SK-N-SH (cell line): ENCODE data around the gene ENOPH1. TPM values are rescaled to one million over a fixed set of nuclear protein-coding genes. Genes with fewer than 3 reads are reported as not detected.

Source experiments
- CTCF ChIA-PET: fragments of 300-600, 350-600 bp; formaldehyde crosslinking; extraction: SDS; loops from one replicate; lab custom pipeline; 2021; lab: Yijun Ruan, JAX
- POLR2A ChIA-PET: fragments of 350-600 bp; sonication (Branson Sonifier 250); formaldehyde crosslinking; extraction: SDS; loops from one replicate; lab custom pipeline; 2020; ENCODE audit warnings: antibody characterized with exemption, inconsistent platforms; lab: Yijun Ruan, JAX
- DNase-seq: peaks from one replicate; pipeline ENCODE4 v3.0.0; 2012
- H2AFZ ChIP-seq: fragments of 200-600 bp; sonication (generic); 2 replicates; pipeline ENCODE4 v1.8.1; 2016; ENCODE audit warnings: antibody characterized with exemption, mild to moderate bottlenecking, low read depth
- H3F3A ChIP-seq: fragments of 200-600 bp; sonication (generic); replicated peaks from 2 replicates; pipeline ENCODE3; 2016; ENCODE audit warnings: antibody characterized with exemption, mild to moderate bottlenecking; ENCODE audit not compliant: insufficient read depth
- H3K27ac ChIP-seq, 2 experiments: fragments of 200-500 bp in 1 of 2; fragments of 200-600 bp in 1 of 2; sonication (Bioruptor generic) in 1 of 2; sonication (generic), shearing (Covaris generic) in 1 of 2; 2 replicates each; pipeline versions ENCODE4 v1.5.1 to v1.6.1; 2014 to 2016; ENCODE audit warnings: low read depth in 2 of 2, inconsistent platforms in 1 of 2, low read length in 1 of 2, mild to moderate bottlenecking in 1 of 2, mixed read lengths in 1 of 2
- H3K27me3 ChIP-seq: fragments of 200-600 bp; sonication (generic), shearing (Covaris generic); 2 replicates; pipeline ENCODE4 v1.6.1; 2016; ENCODE audit warnings: mixed run types; ENCODE audit not compliant: insufficient read depth
- H3K36me3 ChIP-seq, 2 experiments: fragments of 200-500 bp in 1 of 2; fragments of 200-600 bp in 1 of 2; sonication (Bioruptor generic) in 1 of 2; sonication (generic) in 1 of 2; replicated peaks in 1 of 2; 2 replicates each; pipeline versions ENCODE3 to v1.5.1; 2014 to 2016; ENCODE audit warnings: low read length in 1 of 2, mild to moderate bottlenecking in 1 of 2; ENCODE audit not compliant: insufficient read depth in 2 of 2, control insufficient read depth in 1 of 2
- H3K4me1 ChIP-seq, 2 experiments: fragments of 200-500 bp in 1 of 2; fragments of 200-600 bp in 1 of 2; sonication (Bioruptor generic) in 1 of 2; sonication (generic), shearing (Covaris generic) in 1 of 2; 2 replicates each; pipeline versions ENCODE4 v1.5.1 to v1.6.1; 2014 to 2016; ENCODE audit warnings: low read depth in 1 of 2, low read length in 1 of 2, mixed run types in 1 of 2; ENCODE audit not compliant: insufficient read depth in 2 of 2, control insufficient read depth in 1 of 2
- H3K4me2 ChIP-seq: fragments of 200-600 bp; sonication (generic), shearing (Covaris generic); 2 replicates; pipeline ENCODE4 v1.6.1; 2017; ENCODE audit warnings: mixed run types
- H3K4me3 ChIP-seq, 2 experiments: fragments of 200-500 bp in 1 of 2; fragments of 200-600 bp in 1 of 2; sonication (Bioruptor generic) in 1 of 2; sonication (generic), shearing (Covaris generic) in 1 of 2; 2 replicates each; pipeline versions ENCODE4 v1.5.1 to v1.8.1; 2014 to 2016; ENCODE audit warnings: low read depth in 2 of 2, inconsistent platforms in 1 of 2, low read length in 1 of 2, mild to moderate bottlenecking in 1 of 2, mixed read lengths in 1 of 2, moderate library complexity in 1 of 2
- H3K79me2 ChIP-seq: fragments of 200-600 bp; sonication (generic); 2 replicates; pipeline ENCODE4 v1.8.1; 2017; ENCODE audit warnings: mild to moderate bottlenecking; ENCODE audit not compliant: insufficient read depth
- H3K9ac ChIP-seq: fragments of 200-600 bp; sonication (generic); 2 replicates; pipeline ENCODE4 v1.6.1; 2017; ENCODE audit warnings: mixed run types
- H3K9me2 ChIP-seq: fragments of 200-600 bp; sonication (generic); 2 replicates; pipeline ENCODE4 v1.6.1; 2017; ENCODE audit warnings: mixed run types
- H3K9me3 ChIP-seq: fragments of 200-600 bp; sonication (generic); 2 replicates; pipeline ENCODE4 v1.6.1; 2017; ENCODE audit warnings: mixed run types, mild to moderate bottlenecking, moderate library complexity
- H4K20me1 ChIP-seq: fragments of 200-600 bp; sonication (generic); 2 replicates; pipeline ENCODE4 v1.6.1; 2017; ENCODE audit warnings: mild to moderate bottlenecking, mixed run types; ENCODE audit not compliant: insufficient read depth
- CTCF ChIP-seq: fragments of 200-600 bp; sonication (generic); IDR thresholded peaks from 2 replicates; pipeline ENCODE4 v1.6.1; 2017; ENCODE audit warnings: antibody characterized with exemption, mild to moderate bottlenecking, moderate library complexity
- ELF1 ChIP-seq: IDR thresholded peaks from 2 replicates; pipeline ENCODE4 v1.4.0; 2012
- FOSL2 ChIP-seq: IDR thresholded peaks from 2 replicates; pipeline ENCODE4 v1.4.0; 2012; ENCODE audit warnings: low read depth, mild to moderate bottlenecking, moderate library complexity, borderline replicate concordance
- FOXJ3 ChIP-seq: sonication (generic); formaldehyde crosslinking; IDR thresholded peaks from 2 replicates; pipeline ENCODE4 v1.5.1; 2020; ENCODE audit warnings: mild to moderate bottlenecking, missing genetic modification reagents
- IRF3 ChIP-seq: fragments of 150-350 bp; IDR thresholded peaks from 2 replicates; pipeline ENCODE4 v1.6.1; 2016; ENCODE audit warnings: mild to moderate bottlenecking, low read depth, low read length
- MAX ChIP-seq: IDR thresholded peaks from 2 replicates; pipeline ENCODE4 v1.4.0; 2012; ENCODE audit warnings: low read depth
- NRF1 ChIP-seq: IDR thresholded peaks from 2 replicates; pipeline ENCODE4 v1.6.1; 2012; ENCODE audit warnings: low read depth, mild to moderate bottlenecking, low read length
- PBX3 ChIP-seq: IDR thresholded peaks from 2 replicates; pipeline ENCODE4; 2012
- RCOR1 ChIP-seq: fragments of 150-350 bp; IDR thresholded peaks from 2 replicates; pipeline ENCODE4 v1.6.1; 2017; ENCODE audit warnings: antibody characterized with exemption, low read length
- REST ChIP-seq: IDR thresholded peaks from 2 replicates; pipeline ENCODE4 v1.6.1; 2012; ENCODE audit warnings: mild to moderate bottlenecking, low read depth, low read length, moderate library complexity
- TEAD4 ChIP-seq: IDR thresholded peaks from 2 replicates; pipeline ENCODE4 v1.4.0; 2012; ENCODE audit warnings: mild to moderate bottlenecking, borderline replicate concordance; ENCODE audit not compliant: insufficient read depth
- USF1 ChIP-seq: IDR thresholded peaks from 2 replicates; pipeline ENCODE4 v1.4.0; 2012; ENCODE audit warnings: low read depth, borderline replicate concordance
- WGBS: methylation state at CpG from one replicate; pipeline ENCODE4 v1.1.6; 2017; ENCODE audit warnings: low lambda C conversion rate; 5-methylcytosine and 5-hydroxymethylcytosine counted together
- polyA plus RNA-seq, 3 experiments: library from polyadenylated mRNA; depleted of rRNA; stranded (reverse); fragments of >200 nt; gene quantifications; 2 replicates each; pipeline ENCODE4 v1.2.3, GENCODE V29; 2012

Gene ENOPH1
- polyA plus RNA-seq, 1 of the 3 experiments (the other 2 are of a cell fraction): 14.9 TPM

DNA sequence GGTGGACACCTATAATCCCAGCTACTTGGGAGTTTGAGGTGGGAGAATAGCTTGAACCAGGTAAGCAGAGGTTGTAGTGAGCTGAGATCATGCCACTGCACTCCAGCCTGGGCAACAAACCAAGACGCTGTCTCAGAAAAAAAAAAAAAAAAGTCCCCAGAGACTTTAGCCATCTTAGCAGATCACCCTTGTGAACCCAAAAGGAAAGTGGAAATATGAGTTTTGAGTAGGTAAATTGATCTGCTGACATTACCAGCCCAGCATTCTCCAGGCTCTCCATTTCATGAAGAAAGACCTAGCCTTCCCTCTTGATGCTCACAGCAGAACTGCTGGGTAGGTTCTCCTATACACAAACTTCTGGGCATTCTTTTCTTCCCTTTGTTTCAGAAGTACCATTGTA, 32.1 kb upstream of the ENOPH1 start:
- H3K27ac ChIP-seq: no peak overlapping the region
- no peak overlapping the region for H3K4me2 ChIP-seq
- no peak overlapping the region for H3K4me3 ChIP-seq
- no peaks in the 10 kb centered on the region for H4K20me1 ChIP-seq
- H3K9me2 ChIP-seq: no peaks in the 10 kb centered on the region
- no peaks in the 10 kb centered on the region for H3K4me1 ChIP-seq
- 93% methylated on average over 1 of the region's 1 CpG for WGBS
- H3K9ac ChIP-seq: no peak overlapping the region
- CTCF ChIA-PET: no interaction called here
- H3K9me3 ChIP-seq: no peaks in the 10 kb centered on the region
- no peak for TF ChIP-seq CTCF
- no peak for TF ChIP-seq USF1
- no peak for TF ChIP-seq MAX
- TF ChIP-seq TEAD4: no peak
- no peak for TF ChIP-seq FOSL2
- TF ChIP-seq FOXJ3 (CRISPR knock-in tag): no peak
- TF ChIP-seq NRF1: no peak
- TF ChIP-seq ELF1: no peak
- TF ChIP-seq PBX3: no peak
- no peak for TF ChIP-seq RCOR1
- no peak for TF ChIP-seq REST
- no peak for TF ChIP-seq IRF3
- POLR2A ChIA-PET: interaction anchor here (1.8 kb wide), 1 partner anchor 31 kb away, joined by 6 read pairs; the partner anchor contains the start of gene HNRNPDL
- H3K79me2 ChIP-seq: no peaks in the 10 kb centered on the region
- H3K36me3 ChIP-seq: no peaks in the 10 kb centered on the region
- DNase-seq: no peak
- no peaks in the 10 kb centered on the region for H3K27me3 ChIP-seq
- no peaks in the 10 kb centered on the region for H3F3A ChIP-seq
- no peak overlapping the region for H2AFZ ChIP-seq
